DOHH2 (cell line): ENCODE results near the gene RINL.

Experiments
- CTCF ChIP-seq: fragments of 200-600 bp; sonication (generic); IDR thresholded peaks from one replicate; pipeline ENCODE4 v1.5.1; 2014; ENCODE audit warnings: antibody characterized with exemption, mild to moderate bottlenecking, low read depth, low read length; ENCODE audit not compliant: poor library complexity, severe bottlenecking
- EZH2phosphoT487 ChIP-seq: fragments of 200-600 bp; sonication (generic); IDR thresholded peaks from 2 replicates; pipeline ENCODE4 v1.6.1; 2017; ENCODE audit warnings: borderline replicate concordance, mild to moderate bottlenecking, antibody characterized with exemption, low read length, moderate library complexity, mixed read lengths

- TF ChIP-seq CTCF (no peak), EZH2phosphoT487 (no peak)
Observed at GRCh38 chr19:38841787-38842438, 36.2 kb downstream of the RINL start.
